GM11168 (cell line): ENCODE results near the gene SH3BP5.
"Not testable (repeated sequence)": the region's sequence is repeated elsewhere in the genome, so short reads cannot be mapped to it uniquely, and the experiment has no call there.

Experiments
- in situ Hi-C: fragments of 300-500 bp; cut with MboI; formaldehyde crosslinking; loops from one replicate; pipeline ENCODE4 v1.12.0; 2022; ENCODE audit warnings: low sequenced_read_pairs; ENCODE audit not compliant: unreplicated experiment

SH3BP5 gene

DNA sequence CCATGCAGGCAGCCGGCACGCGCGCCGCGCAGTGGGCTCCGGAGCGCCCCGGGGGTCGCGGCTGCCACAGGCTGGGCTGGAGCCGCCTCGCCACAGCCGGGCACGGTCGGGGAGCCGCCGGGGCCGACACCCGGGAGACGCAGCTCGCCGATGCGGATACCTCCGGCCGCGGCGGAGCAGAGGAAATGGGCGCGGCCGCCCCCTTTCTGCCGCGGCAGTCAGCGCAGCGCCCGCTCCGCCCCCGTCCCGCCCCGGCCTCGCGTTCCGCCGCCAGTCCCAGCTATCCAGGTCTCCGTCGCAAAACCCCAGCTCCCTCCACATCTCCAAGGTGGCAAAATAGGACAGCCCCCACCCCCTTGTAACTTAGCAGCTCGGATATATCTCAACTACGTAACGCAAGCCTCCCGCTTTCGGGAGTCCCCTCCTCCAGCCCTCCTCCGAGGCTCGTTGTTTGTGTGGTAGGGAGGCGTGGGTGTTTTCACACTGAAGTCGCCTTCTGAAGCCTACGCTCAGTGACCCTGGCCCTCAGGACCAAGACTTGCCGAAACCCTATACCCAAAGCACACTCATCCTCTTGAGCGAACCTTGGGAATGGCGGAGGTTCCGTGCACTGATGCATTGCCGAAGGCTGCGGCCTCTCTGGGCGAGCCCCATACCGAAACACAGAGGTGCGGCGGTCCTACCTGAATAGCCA, at the start of gene SH3BP5:
Gene SH3BP5 (minus strand): TSS at position 182 of the 694 bp plus-strand sequence. CDS start 178 bp downstream, at position 4.
- in situ Hi-C loops, result no loop called here

GRCh38 chr3:15380980-15381890, 48.8 kb upstream of the SH3BP5 start:
- in situ Hi-C loops, result loop anchor here (5.0 kb wide), 1 partner anchor 114 kb away; no protein-coding TSS in a partner anchor

GRCh38 chr3:15377961-15378791, 45.8 kb upstream of the SH3BP5 start:
- in situ Hi-C loops, result no loop called here

DNA sequence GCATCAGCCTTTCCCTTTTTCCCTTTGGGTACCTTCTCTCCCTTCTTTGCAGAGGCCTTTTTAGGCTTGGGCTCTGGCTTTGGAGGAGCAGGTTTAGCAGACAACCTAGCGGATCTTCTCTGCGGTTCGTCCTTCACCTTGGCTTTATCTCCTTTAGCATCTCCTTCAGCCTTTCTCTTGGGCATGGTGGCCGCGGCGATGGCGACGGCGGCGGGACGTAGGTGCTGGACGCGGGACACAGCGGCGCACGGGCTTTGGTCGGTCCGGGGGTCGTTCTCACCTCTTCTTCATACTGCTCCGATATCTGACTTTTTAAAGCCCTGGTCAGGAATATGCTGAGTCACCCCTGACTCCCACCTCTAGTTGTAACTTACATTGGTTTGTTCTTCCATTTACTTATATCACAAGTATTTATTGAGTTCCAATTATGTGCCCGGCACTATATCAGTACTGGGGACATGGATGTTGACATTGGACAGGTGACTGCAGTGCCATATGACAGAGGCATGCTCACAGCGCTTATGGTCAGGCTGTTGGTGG, 43.1 kb upstream of the SH3BP5 start:
- in situ Hi-C loops, result no loop called here

GRCh38 chr3:15372918-15373317, 40.5 kb upstream of the SH3BP5 start:
- in situ Hi-C loops, result no loop called here

GRCh38 chr3:15368561-15369135, 36.3 kb upstream of the SH3BP5 start:
- in situ Hi-C loops, result no loop called here

- in situ Hi-C loops, result no loop called here
These were observed 34.7 kb upstream of the SH3BP5 start for GRCh38 chr3:15367059-15367458.

GRCh38 chr3:15364078-15364477, 31.7 kb upstream of the SH3BP5 start:
- in situ Hi-C loops, result not testable (repeated sequence)

DNA sequence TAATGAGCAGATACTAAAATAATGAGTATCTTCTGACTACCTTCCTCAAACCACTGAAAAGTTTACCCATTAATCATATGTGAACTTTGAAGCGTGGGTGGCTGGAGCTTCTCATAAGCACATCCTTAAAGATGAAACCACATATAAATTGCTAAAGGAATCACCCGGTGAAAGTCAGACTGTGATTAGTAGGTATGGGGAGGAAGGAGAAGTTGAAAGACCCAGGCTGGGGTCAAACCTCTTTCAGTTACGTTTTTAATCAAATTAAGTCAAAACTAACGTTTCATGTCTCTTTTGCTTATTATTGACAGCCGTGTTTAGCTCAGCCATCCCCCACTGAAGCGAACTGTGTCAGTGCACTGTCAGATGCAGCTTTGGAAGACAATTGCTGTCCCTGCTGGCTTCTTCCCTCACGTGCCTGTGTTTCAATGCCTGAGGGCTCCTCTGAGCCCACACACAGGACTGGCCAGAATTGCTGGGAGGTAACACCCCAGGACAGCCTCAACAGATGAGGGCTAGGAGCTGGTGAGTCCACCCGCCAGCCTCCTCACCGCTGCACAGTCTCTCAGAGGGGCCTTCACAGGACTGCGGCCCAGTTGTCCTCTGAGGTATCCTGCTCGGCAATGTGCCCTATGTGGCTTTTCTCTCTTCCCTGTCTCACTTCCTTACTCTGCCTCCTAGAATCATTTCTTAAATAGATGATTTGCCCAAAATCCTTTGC, 29.3 kb upstream of the SH3BP5 start:
- in situ Hi-C loops, result no loop called here

- in situ Hi-C loops, result no loop called here
These were observed 28.6 kb upstream of the SH3BP5 start for GRCh38 chr3:15360788-15361493.

DNA sequence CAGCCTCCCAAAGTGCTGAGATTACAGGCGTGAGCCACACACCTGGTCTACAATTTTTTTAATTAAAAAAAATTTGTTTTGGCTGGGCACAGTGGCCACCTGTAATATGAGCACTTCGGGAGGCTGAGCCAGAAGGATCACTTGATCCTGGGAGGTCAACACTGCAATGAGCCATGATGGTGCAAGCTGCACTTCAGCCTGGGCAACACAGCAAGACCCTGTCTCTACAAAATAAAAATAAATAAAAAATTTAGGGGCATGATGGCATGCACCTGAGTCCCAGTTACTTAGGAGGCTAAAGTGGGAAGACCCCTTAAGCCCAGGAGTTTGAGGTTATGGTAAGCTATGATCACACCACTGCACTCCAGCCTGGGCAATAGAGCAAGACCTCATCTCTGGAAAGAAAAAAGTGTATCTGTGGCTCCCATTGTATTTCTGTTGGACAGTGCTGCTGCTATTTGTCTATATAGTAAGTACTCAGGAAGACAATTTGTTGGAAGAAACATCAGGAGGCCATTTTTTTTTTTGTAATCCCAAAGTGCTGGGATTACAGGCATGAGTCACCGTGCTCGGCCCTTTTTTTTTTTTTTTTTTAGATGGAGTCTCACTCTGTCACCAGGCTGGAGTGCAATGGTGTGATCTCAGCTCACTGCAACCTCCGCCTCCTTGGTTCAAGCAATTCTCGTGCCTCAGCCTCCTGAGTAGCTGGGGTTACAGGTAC, 27.5 kb upstream of the SH3BP5 start:
- in situ Hi-C loops, result no loop called here

DNA sequence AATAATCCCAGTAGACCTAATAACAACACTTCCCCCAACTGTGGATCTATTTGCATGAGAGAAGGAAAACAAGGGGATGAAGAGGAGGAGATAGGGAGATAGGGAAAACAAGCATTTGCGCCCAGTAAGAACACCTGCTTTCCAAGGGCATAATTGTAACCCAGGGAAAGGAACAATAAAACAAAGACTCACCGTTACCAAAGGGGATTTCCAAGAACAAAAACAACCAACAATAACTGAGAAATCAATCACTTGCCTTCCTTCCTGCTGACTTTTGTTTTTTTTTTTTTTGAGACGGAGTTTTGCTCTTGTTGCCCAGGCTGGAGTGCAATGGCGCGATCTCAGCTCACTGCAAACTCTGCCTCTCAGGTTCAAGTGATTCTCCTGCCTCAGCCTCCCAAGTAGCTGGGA, 24.3 kb upstream of the SH3BP5 start:
- in situ Hi-C loops, result not testable (repeated sequence)

DNA sequence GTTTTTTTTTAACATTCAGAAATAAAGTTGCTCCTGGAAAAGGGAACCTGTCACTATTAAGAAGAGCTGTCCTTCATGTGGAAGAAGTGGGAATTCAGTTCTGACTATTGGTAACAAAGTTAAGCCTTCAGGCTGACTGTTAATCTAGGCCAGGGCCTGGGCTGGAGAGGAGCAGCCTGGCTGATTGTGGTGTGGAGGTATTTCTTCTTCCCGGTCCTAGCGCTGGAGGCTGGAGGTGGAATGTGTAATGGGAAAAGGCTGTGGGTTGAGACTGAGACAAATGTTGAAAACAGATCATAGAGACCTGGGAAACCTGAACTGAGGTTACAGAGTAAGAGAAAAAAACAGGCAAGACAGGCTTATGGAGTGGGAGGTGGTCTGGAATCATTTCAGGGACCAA, 23.8 kb upstream of the SH3BP5 start:
- in situ Hi-C loops, result no loop called here

DNA sequence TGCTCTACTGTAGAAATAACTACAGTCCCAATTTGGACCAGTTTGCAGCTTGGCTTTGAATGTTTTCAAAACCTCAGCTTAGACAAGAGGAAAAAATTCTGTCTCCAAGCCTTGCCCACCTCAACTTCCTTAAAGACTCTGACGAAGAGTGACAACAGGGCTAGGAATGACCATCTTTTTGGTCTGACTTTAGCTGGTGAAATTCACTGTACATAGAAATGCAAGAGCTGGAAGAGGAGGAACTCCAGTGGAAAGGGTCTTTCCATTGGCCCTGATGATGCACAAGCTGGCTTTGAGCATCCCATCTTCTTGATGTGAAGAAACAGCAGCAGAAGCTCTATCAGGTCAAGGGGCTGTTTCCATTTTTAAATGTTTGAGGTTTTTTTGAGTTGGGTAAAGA, 22.7 kb upstream of the SH3BP5 start:
- in situ Hi-C loops, result no loop called here

DNA sequence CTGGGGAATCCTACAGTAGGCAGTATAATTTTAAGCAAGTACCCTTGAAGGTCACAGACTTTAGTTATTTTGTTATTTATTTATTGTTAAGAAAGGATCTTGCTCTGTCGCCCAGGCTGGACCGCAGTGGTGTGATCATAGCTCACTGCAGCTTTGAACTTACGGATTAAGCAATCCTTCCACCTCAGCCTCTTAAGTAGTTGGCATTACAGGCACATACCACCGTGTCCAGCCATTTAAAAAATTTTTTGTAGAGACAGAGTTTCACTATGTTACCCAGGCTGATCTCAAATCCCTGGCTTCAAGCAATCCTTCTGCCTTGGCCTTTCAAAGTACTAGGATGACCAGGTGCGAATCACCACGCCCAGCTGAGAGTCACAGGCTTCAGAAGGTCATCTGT, 22.1 kb upstream of the SH3BP5 start:
- in situ Hi-C loops, result no loop called here

- in situ Hi-C loops, result no loop called here
These were observed 17.8 kb upstream of the SH3BP5 start for GRCh38 chr3:15350141-15350540.

GRCh38 chr3:15349438-15349837, 17.1 kb upstream of the SH3BP5 start:
- in situ Hi-C loops, result not testable (repeated sequence)

GRCh38 chr3:15348246-15348645, 15.9 kb upstream of the SH3BP5 start:
- in situ Hi-C loops, result no loop called here
